Fibroblast of skin of right quadriceps (primary cell): Measurements from ENCODE around the gene PLOD3.

Experiments used
- DNase-seq: peaks from one replicate; pipeline ENCODE4 v3.0.0-alpha.2; 2013

Gene PLOD3

DNA sequence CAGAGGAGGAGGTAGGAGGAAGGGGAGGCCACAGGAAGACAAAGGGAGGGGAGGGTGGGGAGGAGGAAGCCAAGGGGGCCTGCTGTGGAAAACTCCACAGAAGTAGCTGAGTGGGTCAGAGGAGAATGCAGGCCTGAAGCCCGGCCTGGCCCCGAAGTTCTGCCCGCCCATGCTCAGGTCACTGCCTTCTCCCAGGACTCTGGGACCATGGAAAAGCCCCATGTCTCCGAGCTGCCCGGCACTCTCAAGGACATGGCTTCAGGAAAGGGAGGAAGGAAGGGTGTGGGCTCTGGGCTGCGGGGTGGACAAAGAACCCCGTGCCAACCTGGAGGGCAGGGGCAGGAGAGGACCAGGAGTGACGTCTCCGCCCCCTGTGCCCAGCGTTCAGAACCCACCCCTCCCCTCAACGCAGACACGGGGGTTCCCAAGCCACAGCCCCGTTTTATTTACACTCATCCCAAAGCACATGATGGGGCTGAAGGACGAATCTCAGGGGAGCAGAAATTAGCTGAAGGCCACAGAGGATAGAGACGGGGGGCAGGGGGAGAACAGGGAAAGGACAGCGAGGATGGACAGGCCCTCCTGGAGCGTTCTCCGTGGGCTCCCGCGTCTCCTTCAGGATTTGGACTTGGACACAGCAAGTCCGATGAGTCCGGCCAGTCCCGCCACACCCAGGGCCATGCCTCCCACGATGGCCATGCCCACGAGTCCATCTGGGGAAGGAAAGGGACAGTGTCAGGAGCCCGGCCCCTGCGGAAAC lies 22.0 kb upstream of the PLOD3 start:
- DNase-seq = no peak

DNA sequence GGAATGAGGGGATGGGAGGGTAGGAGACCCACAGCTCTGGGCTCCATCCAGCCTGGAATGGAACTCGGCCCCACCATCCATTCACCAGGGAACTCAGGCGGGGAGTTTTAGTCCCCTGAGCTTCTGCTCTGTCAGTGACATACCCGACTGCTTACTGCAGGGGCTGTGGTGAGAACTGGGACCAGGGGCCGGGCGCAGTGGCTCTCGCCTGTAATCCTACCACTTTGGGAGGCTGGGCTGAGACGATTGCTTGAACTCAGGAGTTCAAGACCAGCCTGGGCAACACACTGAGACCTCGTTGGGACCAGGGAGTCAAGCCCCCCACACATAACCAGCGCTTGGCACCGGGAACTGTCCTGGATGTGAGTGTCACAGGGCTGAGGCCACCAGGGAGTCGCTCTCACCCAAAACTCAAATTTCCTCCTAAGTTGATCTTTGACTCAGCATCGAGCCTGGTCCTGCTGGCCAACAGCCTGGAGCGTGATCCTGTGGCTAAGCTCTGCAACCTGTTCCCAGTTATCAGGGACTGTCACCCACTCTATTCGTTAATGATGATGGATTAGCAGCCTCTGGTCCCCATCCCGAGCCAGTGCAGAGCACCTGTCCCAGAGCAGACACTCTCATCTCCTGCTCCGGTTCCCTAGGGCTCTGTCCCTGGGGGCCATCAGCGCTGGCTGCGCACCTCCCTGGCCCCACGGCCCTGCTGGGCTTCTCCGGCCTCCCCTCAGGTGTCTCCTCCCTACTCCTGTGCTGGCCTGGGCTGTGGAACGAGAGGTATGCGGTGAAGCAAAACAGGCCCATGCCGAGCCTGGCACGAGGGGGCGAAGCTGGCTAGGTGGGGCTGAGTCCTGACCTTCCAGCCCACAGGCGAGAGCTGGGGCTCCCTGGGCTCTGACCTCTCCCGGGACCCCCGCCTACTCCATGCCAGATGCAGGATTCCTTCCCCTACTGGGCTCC lies 21.1 kb upstream of the PLOD3 start:
- no peak for DNase-seq

DNA sequence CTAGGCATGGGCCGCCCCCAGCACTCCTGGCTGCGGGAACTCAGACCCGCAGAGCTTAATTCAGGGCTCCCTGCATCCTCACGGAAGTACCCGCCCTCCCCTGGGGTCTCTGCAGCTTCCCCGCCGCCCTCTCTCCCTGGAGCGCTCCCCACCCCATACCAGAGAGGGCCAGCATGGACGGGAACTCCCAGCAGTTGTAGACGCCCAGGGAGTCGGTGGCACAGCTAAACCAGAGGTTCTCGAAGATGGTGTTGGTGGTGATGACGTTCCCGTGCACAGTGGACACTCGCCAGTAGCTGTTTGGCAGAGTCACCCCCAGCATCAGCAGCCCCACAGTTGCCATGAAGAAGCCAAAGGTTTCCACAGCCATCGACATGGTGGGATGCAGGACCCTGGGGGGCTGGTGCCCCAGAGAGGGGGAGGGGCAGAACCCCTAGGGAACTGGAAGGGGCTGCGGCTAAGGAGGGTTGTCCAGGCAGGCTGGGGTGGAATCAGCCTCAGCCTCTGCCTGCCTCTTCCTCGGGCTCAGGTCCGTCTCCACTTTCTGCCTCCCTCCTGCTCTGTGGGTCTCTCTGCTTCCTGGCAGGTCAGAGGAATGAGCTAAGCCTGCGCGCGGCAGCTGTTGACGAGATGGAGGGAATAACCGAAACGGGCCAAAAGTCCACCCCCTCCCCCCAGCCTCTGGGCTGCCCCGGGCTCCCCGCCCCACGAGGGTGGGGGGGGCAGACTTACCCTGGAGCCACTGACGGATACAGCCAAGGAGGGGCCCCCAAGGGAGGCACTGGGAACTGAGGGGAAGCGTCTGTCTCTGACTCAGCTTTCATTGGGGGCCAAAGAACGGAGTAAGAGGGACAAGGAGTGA lies 20.1 kb upstream of the PLOD3 start, which contains the start of gene CLDN15:
Gene CLDN15, minus strand, starts transcription at position 597 of the 862 bp plus-strand sequence. Its CDS starts 221 bp downstream, at position 376.
- DNase-seq = peak; percentile 73

DNA sequence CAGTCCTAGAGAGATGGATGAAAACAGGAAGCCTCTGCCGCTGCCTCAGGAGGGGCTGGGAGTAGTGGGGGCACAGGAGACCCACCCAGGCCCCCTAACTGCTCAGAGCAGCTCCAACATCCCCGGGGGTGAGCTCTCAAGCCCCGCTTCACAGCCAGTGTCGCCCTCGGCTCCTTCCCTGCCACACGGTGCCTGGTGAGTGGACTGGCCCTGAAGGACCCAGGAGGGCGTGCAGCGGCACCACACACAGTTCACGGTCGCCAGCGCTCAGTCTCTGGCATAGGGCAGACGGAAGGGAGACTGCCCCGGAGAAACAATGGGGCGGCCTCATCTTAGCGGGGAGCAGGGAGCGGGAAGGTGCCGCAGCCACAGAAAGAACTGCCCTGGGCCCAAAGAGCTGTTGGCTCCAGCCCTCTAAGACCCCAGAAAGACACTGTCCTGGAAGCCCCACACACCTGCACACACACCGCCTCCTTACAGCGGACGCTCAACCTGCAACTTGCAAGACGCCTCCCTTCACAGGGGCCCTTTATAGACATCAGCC lies 19.0 kb upstream of the PLOD3 start:
- no peak for DNase-seq

DNA sequence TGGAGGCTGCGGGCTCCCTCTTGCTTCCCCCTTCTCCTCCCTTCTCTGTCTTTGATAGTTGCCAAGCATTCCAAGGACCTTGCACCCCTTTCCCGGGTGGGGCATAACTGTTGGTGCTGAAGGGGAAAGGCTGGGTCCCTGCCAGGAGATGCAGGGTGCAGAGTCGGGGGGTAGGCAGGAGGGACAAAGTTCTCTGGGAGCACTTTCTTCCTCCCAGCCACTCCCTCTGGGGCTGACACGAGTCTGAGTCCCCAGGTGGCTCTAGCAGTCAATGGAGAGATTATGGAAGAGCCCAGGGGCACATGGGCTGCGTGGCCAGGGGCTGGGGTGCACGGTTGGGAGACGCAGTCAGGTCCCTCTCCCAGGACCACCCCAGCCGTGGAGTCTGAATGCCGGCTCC lies 18.1 kb upstream of the PLOD3 start:
- no peak for DNase-seq

DNA sequence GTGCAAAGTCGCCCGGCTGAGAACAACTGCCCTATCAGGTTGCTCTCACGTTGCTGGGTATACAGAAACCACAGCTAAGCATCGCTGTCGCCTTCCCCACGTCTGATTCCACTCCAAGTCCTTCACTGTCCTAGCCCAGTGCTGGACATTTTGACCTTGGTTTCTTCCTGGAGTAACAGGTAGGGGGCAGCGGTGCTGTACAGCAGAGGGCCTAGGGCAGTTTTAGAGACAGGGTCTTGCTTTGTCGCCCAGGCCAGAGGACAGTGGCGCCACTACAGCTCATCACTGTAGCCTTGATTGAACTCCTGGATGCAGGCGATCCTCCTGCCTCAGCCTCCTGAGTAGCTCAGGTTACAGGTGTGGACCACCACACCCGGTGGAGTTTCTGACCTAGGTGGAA lies 17.7 kb upstream of the PLOD3 start:
- no peak for DNase-seq

DNA sequence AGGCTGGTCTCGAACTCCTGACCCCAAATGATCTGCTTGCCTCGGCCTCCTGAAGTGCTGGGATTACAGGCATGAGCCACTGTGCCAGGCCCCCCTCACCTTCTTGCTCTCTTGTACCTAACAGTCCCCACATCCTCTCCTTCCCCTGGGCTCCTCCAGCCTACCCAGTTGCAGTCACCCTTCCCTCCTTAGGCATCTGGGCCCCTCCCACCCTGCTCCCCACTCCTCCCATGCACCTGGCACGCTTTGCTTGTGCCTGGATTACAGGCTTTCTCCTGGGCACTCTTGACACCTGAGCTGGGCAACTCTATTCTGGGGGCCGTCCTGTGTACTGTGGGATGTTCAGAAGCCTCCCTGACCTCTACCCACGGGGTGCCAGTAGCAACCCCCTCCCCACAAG lies 17.3 kb upstream of the PLOD3 start:
- no peak for DNase-seq

DNA sequence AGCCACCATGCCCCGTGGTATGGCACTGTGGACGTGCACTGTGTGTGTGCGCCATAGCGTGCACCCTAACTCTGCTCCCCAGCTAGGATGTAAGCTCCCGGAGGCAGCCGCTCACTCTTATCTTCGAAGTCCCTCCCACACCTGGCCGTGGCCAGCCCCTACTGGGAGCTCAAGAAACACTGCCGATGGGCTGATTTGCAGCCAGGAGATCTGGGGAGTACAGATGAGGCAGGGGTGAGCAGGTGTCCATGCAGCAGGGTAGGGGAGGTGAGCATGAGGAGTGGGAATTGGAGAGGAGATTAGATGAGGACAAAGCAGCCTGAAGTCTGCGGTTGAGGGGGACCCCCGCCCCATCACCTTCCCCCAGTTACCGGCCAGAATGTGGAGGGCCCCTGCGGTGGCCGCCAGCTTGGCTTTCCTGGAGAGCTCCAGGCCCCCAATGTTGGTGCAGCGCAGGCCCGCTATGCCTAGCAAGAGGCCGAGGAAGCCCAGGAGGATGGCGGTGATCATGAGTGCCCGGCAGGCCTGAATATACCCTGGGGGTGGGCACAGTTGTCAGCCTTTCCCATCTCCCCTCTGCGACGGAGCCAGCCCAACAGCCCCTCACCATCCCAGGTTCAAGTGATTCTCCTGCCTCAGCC lies 16.6 kb upstream of the PLOD3 start:
- no peak for DNase-seq

DNA sequence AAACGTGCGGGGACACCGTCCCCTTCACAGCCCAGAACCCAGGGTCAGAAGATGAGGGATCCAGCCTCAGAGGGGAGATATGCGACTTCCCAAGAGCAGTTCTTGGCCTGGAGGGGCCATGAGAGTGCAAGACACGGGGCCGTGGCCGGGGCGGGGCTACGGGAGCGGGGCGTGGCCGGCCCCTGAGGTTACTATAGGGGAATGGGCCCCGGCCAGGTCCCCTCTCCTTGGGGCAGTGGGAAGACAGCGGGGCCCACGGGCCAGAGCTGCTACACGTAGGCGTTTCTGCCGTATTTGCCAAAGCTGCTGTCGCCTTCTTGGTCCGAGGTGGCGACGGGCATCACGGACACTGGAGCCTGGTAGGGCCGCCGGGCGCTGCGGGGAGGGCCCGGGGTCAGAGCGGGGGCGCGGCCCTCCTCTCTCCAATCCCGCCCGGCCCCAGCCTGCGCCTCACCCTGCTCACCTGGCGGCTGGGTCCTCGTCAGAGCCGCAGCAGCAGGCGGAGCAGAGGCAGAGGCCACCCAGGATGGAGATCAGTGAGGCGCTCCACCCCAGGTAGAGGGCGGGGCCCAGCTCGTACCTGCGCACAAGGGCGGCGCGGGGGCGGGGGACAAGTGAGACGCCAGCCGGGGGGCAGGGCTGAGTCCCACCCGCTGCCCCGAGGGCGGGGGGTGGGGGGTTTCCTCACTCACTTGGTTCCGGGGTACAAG lies 14.9 kb upstream of the PLOD3 start:
- no peak for DNase-seq

DNA sequence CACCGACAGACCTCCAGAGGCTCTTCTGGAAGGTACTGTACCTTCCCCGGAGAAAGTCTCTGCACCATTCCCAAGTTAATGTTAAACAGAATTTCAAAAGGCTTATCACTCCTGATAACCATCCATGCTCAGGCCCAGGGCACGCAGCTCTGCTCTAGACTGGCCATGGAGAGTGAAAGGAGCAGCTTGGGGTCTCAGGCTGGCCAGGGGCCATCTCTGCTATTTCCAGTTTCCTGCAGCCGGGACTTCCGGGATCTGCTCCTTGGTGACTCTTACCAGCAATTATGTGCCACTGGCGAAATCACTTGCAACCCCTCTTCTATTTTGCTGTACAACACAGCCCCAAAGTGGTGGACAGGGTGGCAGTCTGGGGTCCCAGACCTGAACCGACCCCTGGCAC lies 14.3 kb upstream of the PLOD3 start:
- no peak for DNase-seq

DNA sequence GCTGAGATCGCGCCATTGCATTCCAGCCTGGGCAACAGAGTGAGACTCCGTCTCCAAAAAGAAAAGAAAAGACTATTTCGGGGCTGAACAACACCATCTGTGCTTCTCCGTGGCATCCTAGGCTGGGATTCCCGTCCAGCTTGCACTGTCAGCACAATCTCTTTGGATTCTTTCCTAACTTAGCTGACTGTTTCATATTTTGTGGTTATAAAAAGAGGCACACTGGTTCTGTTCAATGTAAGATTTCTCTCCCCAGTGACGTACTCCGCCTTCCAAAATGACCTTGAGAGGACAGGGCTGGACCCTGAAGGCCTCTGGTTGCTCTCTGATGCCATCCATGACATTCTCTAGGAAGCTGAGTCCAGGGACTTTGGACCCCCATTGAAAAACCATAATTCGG lies 9.3 kb upstream of the PLOD3 start:
- no peak for DNase-seq

DNA sequence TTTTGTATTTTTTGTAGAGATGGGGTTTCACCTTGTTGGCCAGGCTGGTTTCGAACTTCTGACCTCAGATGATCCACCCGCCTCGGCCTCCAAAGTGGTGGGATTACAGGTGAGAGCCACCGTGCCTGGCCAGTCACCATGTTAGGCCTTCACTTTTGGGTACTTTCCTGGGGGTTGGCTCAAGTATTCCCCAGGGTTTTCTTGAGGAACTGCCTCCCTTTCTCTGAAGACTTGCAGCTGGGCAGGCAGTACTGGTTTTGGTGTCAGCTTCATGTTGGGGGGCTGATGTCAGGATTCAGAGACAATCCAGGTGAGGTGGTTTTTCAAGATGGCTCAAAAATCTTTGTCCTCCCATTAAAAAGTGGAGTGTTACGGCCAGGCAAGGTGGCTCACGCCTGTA lies 8.3 kb upstream of the PLOD3 start:
- no peak for DNase-seq

DNA sequence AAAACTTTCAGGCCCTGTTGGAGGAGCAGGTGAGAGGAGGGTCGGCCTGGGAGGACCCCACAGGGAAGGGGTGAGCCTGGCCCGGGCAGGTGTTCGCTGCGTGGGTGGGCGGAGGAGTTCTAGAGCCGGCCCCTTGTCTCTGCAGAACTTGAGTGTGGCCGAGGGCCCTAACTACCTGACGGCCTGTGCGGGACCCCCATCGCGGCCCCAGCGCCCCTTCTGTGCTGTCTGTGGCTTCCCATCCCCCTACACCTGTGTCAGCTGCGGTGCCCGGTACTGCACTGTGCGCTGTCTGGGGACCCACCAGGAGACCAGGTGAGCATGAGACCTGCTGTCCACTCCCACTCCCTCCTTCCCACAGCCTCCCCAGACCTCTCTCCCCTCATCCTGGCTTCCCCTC lies 6.1 kb upstream of the PLOD3 start:
- no peak for DNase-seq

DNA sequence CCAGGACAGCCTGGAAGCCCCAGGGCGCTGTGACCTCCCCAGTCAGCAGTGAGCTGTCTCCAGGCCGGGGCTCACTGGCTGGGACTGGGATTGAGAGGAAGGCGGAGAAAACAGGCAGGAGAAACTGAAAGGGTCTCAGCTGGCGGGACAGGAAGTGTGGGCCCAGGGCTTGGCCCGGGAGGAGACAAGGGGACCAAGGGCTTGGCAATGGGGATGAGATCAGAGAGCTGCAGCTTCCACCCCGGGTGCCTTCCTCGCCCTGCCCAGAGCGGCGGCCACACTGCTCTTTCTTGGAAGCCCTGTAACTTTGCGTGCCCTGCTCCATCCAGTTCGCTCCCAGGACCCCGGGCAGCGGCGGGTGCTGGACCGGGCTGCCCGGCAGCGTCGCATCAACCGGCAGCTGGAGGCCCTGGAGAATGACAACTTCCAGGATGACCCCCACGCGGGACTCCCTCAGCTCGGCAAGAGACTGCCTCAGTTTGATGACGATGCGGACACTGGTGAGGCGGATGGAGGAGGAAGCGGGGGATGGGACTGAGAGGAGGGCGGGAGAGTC lies 5.0 kb upstream of the PLOD3 start:
- DNase-seq = no peak

DNA sequence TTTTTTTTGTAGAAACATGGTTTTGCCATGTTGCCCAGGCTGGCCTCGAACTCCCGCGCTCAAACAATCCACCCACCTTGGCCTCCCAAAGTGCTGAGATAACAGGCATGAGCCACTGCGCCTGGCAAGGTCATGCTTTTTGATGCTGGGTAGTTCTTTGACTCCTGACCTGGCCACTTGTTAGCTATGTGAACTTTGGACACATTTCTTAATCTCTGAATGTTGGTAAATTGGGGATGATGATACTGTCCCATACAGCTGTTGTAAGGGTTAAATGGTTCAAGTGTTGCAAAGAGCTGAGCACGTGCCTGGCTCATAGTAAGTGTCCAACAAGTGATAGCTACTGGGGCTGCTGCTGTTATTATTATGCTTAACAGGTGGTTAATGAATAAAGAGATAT lies 2.9 kb upstream of the PLOD3 start:
- DNase-seq = no peak

DNA sequence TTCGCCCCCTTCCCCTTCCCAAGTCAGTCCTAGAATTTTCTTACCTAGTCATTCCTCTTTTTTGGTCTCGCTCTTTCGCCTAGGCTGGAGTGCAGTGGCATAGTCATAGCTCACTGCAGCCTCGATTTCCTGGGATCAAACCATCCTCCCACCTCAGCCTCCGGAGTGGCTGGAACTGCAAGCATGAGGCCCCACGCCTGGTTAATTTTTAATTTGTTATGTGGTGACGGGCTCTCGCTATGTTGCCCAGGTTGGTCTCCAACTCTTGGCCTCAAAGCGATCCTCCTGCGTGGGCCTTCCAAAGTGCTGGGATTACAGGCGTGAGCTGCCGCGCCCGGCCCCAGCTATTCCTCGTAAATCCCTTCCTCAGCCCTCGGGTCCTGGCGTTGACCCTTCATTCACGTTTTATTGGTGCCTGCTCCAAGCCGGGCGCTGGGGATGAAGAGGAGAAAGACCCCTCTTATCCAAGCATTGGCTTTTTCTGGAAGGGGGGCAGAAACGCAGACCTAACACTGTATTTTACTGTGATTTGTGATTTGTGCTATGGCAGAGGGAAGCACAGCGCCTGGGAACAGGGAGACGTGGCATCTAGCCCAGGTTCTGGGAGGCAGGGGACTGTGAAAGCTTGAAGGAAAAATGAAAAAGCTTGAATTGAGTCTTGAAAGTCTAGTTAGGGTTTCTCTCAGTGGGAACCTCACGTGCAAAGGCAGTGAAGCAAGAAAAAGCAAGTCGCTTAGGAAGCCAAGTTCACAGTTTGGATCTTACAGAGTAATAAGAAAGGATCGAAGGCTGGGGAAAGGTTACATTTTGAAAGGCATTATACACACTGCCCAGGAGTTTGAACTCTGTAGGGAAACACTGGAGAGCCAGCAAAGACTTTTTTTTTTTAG lies 1.1 kb upstream of the PLOD3 start:
- DNase-seq = no peak

DNA sequence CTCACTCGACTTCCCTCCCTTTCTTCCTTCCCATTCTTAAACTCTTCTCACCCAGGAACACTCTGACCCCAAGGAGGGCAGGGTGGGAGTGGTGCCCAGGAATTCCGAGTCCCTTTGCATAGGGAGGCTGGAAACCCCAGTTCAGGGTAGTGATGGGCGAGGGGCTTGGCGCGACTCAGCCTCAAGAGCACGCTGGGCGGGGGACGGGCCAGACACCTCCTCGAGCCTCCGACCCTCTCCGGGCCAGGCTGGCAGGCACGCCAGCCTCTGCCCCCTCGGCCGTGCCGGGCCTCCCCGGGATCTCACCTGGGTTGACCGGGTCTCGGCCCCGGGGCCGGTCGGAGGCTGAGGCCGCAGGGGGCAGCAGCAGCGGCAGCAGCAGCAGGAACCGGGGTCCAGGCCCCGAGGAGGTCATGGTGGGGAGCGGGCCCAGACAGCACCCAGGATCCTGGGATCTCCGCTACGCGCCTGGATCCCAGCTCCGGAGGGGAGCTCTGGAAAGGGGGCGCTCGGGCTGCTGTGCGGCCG lies 457 bp downstream of the PLOD3 start:
- DNase-seq = no peak

DNA sequence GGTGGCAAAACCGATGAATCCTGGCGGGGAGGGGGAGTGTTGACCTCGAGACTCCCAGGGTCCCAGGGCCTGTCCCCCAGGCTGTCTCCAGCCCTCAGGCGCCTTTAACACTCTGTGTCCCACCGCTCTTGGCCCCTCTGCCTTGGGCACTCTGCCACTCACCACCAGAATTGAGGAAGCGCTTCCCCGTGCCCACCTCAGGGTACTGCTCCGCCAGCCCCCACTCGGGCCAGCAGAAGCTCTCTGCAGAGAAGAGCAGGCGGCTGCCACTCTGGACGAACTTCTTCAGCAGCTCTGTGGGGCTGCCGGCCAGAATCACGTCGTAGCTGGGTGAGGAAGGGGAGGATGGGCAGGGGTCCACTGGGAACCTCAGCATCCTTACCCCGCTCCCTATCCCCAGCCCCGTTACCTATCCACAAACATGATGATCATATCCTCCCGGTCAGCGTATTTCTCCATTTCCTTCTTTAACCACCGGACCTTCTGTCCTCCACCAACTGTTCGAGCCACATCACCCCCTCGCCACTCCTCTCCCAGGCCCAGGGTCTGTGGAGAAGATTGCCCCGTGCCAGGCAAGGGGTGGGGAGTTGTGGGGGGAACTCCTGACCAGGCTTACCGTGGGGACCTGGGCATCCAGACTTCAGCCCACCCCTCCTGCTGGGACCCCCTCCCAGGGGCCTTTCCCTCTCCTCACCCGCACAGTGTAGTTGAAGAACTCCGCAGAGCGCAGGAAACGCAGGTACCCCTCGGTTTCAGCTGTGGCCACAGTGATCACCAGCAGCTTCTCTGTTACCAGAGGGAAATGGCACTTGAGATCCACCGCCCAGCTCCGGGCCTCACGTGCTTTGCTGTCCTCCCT lies 1.2 kb downstream of the PLOD3 start:
- peak; percentile 23 for DNase-seq

DNA sequence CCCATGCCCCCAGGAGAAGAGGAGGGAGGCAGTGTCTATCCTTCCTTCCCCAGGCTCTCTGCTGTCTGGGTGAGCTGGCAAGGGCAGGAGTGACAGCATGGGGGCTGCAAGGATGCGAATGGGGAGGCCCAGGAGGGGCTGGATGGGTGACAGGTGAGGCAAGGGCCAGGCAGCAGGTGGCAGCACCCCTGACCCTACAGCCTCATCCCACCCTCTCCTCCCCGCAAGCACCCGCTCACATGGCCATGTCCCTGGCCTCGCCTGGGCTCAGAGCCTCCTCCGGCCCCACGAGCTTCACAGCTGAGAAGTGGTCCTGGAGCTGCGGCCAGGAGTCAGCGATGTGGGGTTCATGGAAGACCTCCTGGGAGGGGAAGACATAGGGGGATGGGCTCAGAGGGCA lies 5.4 kb downstream of the PLOD3 start:
- DNase-seq = no peak
